Measurements from ENCODE around the gene TPH1. TPM values are rescaled to one million over a fixed set of nuclear protein-coding genes. Genes with fewer than 3 reads are reported as not detected.
A peak's percentile ranks its signal among the peaks of the same experiment; 100 is the strongest.

TPH1 gene
- total RNA-seq, 1 experiment from 2014 or later, result 0.07 TPM

DNA sequence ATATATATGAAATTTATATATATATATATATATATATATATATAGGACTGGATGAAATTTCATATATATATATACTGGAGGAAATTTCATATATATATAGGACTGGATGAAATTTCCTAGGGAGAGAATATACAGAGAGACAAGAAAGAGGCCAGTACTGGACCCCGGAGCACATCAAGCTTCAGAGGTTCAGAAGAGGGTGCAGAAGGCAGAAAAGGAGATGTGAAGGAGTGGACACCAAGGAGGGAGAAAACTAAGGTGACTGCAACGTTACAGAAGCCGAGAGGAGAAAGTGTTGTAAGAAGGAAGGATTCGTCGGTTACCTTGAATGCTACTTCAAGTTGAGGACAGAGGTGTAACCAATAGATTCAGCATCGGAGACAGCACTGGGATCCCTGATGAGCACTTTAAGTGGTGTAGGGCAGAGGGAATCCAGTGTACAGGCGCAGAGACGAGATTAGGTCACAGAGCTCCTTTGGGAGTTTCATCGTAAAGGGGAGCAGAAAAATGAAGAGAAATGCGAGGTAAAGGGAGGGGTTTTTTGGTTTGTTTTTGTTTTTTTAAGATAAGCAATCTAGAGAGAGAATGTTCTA lies 8.5 kb upstream of the TPH1 start:
- TF ChIP-seq NR2C2 (CRISPR knock-in tag; IDR thresholded peaks at IDR 0.05), result no peak
- no peak for TF ChIP-seq ELF4 (CRISPR knock-in tag; IDR thresholded peaks at IDR 0.05; ENCODE audit: low read depth)
- TF ChIP-seq SMAD4 (CRISPR knock-in tag; IDR thresholded peaks at IDR 0.05), result no peak
- TF ChIP-seq, protein P1, sequence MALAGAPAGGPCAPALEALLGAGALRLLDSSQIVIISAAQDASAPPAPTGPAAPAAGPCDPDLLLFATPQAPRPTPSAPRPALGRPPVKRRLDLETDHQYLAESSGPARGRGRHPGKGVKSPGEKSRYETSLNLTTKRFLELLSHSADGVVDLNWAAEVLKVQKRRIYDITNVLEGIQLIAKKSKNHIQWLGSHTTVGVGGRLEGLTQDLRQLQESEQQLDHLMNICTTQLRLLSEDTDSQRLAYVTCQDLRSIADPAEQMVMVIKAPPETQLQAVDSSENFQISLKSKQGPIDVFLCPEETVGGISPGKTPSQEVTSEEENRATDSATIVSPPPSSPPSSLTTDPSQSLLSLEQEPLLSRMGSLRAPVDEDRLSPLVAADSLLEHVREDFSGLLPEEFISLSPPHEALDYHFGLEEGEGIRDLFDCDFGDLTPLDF (CRISPR knock-in tag; IDR thresholded peaks at IDR 0.05), result no peak
- TF ChIP-seq ETV6 (CRISPR knock-in tag; IDR thresholded peaks at IDR 0.05), result no peak
- no peak for TF ChIP-seq FOXP1 (CRISPR knock-in tag; IDR thresholded peaks at IDR 0.05; ENCODE audit: borderline replicate concordance)
- TF ChIP-seq NR3C1 (CRISPR knock-in tag; conservative IDR thresholded peaks at IDR 0.05; ENCODE audit: low read depth), result no peak
- no peak for TF ChIP-seq KAT7 (CRISPR knock-in tag; IDR thresholded peaks at IDR 0.05; ENCODE audit: borderline replicate concordance)
- no peak for TF ChIP-seq STAT6 (CRISPR knock-in tag; conservative IDR thresholded peaks at IDR 0.05; ENCODE audit: low read depth)
- no peak for TF ChIP-seq ATF2 (CRISPR knock-in tag; IDR thresholded peaks at IDR 0.05; ENCODE audit: borderline replicate concordance, low read depth)
- TF ChIP-seq ZNF263 (CRISPR knock-in tag; IDR thresholded peaks at IDR 0.05; ENCODE audit: low read depth), result no peak
- TF ChIP-seq ZNF281 (CRISPR knock-in tag; IDR thresholded peaks at IDR 0.05), result no peak
- TF ChIP-seq PREB (CRISPR knock-in tag; IDR thresholded peaks at IDR 0.05; ENCODE audit: borderline replicate concordance), result no peak
- TF ChIP-seq ERG (CRISPR knock-in tag; IDR thresholded peaks at IDR 0.05), result no peak
- TF ChIP-seq, protein P2, sequence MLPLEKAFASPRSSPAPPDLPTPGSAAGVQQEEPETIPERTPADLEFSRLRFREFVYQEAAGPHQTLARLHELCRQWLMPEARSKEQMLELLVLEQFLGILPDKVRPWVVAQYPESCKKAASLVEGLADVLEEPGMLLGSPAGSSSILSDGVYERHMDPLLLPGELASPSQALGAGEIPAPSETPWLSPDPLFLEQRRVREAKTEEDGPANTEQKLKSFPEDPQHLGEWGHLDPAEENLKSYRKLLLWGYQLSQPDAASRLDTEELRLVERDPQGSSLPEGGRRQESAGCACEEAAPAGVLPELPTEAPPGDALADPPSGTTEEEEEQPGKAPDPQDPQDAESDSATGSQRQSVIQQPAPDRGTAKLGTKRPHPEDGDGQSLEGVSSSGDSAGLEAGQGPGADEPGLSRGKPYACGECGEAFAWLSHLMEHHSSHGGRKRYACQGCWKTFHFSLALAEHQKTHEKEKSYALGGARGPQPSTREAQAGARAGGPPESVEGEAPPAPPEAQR (CRISPR knock-in tag; IDR thresholded peaks at IDR 0.05), result no peak
- no peak for TF ChIP-seq NR1H2 (CRISPR knock-in tag; IDR thresholded peaks at IDR 0.05)
- no peak for TF ChIP-seq E2F5 (CRISPR knock-in tag; IDR thresholded peaks at IDR 0.05)
- no peak for TF ChIP-seq SOX15 (CRISPR knock-in tag; IDR thresholded peaks at IDR 0.05)
- no peak for TF ChIP-seq MXD4 (CRISPR knock-in tag; IDR thresholded peaks at IDR 0.05; ENCODE audit: borderline replicate concordance)
- no peak for TF ChIP-seq RORB (CRISPR knock-in tag; IDR thresholded peaks at IDR 0.05)
- ATAC-seq (no peak), DNase-seq (ENCODE audit: low spot score) (no peak)
- no peaks in the 10 kb centered on the region for H3K4me1 Mint-ChIP-seq
- no peaks in the 10 kb centered on the region; the same call in 1 of the 2 replicates for H3K27me3 Mint-ChIP-seq (ENCODE audit: low read depth)
- POLR2A ChIA-PET, result no interaction called here
- H3K36me3 Mint-ChIP-seq, result no peaks in the 10 kb centered on the region
- H3K27ac Mint-ChIP-seq, result peak overlapping the region; percentile 78
- no peak overlapping the region for H3K4me3 Mint-ChIP-seq
- CTCF ChIA-PET, result interaction anchor here (1.5 kb wide), 1 partner anchor 52 kb away, joined by 3 read pairs; the partner anchor contains the start of gene SAAL1
- H3K9me3 Mint-ChIP-seq, result no peaks in the 10 kb centered on the region
